Thoracic aorta endothelial cell (primary cell): ENCODE measurements around the gene ACO1. TPM values are rescaled to one million over a fixed set of nuclear protein-coding genes. Genes with fewer than 3 reads are reported as not detected.

Experiments
- total RNA-seq: library from RNA; depleted of rRNA; stranded (reverse); fragments of >200 nt; gene quantifications from 2 replicates; pipeline ENCODE4 v1.2.3, GENCODE V29; 2012

ACO1 gene
- 79.3 and 84.1 TPM in 2 replicates for total RNA-seq

GRCh38 chr9:32384364-32385151 is at the start of gene ACO1:
Gene ACO1 (plus strand): TSS chr9:32384643. CDS start chr9:32405507, 20,864 bp downstream.

Other genes starting within 250 kb of the ACO1 start
- gene RIGI, start 141.6 kb downstream of the ACO1 start, total RNA-seq: 24.5 and 28.9 TPM in 2 replicates
- 2.6 and 2.9 TPM in 2 replicates for gene SMIM27, start 167.7 kb downstream of the ACO1 start, total RNA-seq
- gene TOPORS, start 167.9 kb downstream of the ACO1 start, total RNA-seq: 37.9 and 40.7 TPM in 2 replicates
- 45.6 and 50.0 TPM in 2 replicates for gene NDUFB6, start 188.5 kb downstream of the ACO1 start, total RNA-seq